GM12801 (cell line): ENCODE measurements around the gene NHS.

ENCODE experiments used
- TF ChIP-seq, protein P1 (sequence below): IDR thresholded peaks from one replicate; pipeline ENCODE4 v1.5.1; 2011; ENCODE audit warnings: control low read depth; ENCODE audit not compliant: insufficient read length; ENCODE audit errors: extremely low read depth

Gene NHS

DNA sequence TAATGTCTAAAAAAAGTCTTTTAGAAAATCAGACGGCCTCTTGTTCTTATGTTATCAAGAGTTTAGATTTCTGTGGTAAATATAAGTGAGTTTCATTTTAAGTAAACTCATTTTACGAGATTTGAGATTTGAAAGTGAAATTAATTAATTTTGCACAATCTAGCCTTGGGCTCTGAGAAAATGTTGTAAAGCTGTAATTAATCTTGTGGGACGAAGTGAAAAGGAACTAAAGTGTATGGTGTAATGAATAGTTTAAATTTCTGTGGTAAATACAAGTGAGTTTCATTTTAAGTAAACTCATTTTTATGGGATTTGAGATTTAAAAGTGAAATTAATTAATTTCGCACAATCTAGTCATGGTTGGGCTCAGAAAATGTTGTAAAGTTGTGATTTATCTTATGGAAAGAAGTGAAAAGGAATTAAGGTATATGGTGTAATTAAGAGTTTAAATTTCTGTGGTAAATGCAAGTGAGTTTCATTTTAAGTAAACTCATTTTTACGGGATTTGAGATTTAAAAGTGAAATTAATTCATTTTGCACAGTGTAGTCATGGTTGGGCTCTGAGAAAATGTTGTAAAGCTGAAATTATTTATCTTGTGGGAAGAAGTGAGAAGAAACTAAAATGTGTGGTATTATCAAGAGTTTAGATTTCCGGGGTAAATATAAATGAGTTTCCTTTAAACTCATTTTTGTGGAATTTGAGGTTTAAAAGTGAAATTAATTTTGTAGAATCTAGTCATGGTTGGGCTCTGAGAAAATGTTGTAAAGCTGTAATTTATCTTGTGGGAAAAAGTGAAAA is 363.9 kb downstream of the NHS start:
- TF ChIP-seq, protein P1, sequence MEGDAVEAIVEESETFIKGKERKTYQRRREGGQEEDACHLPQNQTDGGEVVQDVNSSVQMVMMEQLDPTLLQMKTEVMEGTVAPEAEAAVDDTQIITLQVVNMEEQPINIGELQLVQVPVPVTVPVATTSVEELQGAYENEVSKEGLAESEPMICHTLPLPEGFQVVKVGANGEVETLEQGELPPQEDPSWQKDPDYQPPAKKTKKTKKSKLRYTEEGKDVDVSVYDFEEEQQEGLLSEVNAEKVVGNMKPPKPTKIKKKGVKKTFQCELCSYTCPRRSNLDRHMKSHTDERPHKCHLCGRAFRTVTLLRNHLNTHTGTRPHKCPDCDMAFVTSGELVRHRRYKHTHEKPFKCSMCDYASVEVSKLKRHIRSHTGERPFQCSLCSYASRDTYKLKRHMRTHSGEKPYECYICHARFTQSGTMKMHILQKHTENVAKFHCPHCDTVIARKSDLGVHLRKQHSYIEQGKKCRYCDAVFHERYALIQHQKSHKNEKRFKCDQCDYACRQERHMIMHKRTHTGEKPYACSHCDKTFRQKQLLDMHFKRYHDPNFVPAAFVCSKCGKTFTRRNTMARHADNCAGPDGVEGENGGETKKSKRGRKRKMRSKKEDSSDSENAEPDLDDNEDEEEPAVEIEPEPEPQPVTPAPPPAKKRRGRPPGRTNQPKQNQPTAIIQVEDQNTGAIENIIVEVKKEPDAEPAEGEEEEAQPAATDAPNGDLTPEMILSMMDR, result no peak

DNA sequence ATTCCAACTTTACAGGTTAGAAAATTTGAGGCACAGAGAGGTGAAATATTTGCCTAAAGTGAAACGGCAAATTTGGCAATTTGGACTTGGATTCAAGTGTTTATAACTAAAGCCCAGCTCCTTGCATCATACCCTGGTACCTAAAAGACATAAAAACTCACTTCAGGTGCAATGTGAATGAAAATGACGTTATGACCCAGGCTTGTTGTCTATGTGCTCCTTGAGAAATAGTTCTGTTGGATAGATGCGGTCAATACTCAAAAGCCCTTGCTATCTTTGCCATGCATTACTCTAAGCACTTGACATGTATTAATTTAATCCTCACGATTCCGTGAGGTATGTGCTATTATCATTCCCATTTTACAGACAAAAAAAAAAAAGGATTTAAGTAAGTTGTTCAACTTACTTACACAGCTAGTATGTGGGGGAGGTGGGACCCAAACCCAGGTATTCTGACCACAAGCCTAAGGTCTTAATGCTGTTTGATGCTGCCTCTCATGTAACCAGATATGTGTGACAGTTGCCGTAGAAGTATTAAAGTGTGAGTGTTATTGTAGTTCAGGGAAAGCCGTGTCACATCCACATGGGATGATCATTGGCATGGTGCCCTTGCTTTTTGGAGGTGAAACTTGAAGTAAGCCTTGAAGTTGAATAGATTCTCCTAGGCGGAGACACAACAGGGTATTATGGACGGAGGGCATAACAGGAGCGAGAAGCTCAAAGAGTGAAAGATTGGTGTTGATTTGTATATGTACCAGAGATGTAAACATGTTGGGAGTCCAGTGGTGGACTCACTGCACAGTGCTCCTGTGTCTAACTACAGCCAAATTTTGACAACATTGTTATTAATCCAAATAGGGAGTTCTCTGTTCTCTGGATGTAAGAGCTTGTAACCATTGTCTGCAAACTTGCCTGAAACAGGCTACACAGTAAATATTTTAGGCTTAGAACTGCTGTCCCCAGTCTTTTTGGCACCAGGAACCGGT is 365.4 kb downstream of the NHS start:
- TF ChIP-seq, protein P1, result no peak

DNA sequence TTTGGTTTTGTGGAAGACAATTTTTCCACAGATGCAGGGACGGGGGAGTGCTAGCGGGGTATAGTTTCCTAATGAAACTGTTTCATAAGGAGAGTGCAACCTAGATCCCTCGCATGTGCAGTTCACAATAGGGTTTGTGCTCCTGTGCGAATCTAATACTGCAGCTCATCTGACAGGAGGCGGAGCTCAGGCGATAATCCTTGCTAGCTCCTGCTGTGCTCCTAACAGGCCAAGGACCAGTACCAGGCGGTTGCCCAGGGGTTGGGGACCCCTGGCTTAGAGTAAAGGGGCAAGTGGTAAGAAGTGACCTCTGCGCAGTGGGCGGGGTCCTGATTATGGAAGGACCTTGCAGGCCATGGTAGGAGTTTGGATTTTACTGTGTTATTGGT is 366.1 kb downstream of the NHS start:
- TF ChIP-seq, protein P1, result no peak

DNA sequence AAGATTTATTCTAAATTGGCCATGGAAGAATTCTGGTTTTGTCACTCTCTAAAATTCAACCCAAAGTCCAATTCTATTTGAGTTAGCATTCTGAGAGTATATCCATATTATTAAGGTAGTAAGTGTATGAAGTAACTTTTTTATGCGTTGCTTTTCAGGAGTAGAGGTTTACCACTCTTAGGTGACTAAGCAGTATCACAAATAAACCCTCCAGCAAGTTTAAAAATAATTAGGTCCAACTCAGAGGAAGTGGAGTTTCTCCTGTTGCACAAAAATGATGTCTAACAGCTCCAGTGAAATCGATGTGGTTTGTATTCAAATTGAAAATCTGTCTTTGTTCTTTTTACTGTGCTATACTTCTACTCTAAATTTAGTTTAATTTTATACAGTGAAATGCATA is 368.9 kb downstream of the NHS start:
- TF ChIP-seq, protein P1, result no peak

DNA sequence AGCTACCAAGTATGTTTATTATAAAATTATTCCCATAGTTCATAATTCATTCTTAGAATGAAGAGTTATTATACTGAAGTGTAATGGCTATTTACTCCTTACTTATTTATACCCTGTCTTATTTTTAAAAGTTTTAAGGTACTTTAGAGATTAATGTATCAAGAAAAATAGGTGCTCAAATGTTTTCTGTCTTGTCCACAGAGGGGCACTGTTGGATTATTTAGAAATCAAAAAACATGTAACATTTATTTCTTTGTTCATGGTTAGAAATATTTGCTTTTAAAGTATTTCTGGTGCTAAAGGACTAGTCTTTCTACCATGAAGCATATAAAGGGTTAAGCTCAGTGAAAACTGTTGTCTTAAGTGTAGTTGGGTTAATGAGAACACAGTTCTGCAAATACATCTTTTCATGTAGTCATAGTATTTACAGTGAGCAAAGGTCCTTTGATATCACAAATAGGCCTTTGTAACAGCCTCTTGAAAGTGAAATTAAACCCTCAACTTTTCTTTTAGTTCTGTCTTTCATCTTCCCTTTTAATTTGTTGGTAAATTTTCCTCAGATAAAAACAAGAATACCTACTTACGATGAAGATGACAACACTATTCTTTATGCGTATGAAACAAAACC is 370.0 kb downstream of the NHS start:
- TF ChIP-seq, protein P1, result no peak

DNA sequence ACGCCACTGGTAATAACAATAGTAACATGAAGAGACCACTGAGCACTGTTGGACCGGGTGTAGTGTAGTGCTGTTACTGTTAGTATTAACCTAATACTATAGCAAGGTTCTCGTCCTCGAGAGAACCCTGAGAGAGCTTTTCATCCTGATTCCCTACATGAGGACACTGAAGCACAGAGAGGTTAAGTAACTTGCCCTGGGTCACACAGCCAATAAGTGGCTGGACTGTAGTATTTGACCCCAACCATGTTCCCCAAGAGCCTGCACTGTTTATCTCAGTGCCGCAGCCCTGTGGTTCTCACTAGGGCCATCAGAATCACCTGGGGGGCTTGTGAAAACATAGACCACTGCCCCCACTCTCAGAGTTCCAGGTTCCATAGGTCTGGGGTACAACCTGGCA is 372.7 kb downstream of the NHS start:
- TF ChIP-seq, protein P1, result no peak

DNA sequence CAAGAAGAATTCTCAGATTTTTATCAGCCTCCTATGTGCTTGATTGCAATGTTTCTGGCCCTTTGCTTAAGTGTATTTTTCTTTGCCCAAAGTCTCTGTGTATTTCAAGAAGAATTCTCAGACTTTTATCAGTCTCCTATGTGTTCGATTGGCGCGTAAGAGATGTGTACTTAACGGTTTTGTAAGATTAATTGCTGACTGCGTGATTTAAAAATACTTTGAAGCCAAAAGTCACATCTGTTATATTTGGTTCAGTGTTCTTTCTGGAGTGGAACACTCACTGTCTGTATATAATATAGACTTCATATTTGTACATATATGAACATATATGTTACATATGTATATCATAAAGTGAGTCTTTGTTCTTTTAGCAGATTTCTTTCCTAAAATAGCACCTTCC is 373.7 kb downstream of the NHS start:
- TF ChIP-seq, protein P1, result no peak
